Body of pancreas (tissue), 4 donors: ENCODE results near the gene CREB3L1.
A peak's percentile ranks its signal among the peaks of the same experiment; 100 is the strongest.

Source experiments
- POLR2A ChIP-seq, 3 donors: fragments of 450-650 bp; IDR thresholded peaks; one replicate each; pipeline ENCODE4 v1.6.1; 2016; ENCODE audit warnings: antibody characterized with exemption in 3 of 3, mild to moderate bottlenecking in 2 of 3
- TF ChIP-seq, protein P1 (sequence below), 7 experiments: fragments of 450-650 bp in 4 of 7; fragments of 200-600 bp in 3 of 7; sonication (generic) in 3 of 7; IDR thresholded peaks; one replicate each; pipeline ENCODE4 v1.5.1; 2016 to 2019; ENCODE audit warnings: antibody characterized with exemption in 7 of 7

DNA sequence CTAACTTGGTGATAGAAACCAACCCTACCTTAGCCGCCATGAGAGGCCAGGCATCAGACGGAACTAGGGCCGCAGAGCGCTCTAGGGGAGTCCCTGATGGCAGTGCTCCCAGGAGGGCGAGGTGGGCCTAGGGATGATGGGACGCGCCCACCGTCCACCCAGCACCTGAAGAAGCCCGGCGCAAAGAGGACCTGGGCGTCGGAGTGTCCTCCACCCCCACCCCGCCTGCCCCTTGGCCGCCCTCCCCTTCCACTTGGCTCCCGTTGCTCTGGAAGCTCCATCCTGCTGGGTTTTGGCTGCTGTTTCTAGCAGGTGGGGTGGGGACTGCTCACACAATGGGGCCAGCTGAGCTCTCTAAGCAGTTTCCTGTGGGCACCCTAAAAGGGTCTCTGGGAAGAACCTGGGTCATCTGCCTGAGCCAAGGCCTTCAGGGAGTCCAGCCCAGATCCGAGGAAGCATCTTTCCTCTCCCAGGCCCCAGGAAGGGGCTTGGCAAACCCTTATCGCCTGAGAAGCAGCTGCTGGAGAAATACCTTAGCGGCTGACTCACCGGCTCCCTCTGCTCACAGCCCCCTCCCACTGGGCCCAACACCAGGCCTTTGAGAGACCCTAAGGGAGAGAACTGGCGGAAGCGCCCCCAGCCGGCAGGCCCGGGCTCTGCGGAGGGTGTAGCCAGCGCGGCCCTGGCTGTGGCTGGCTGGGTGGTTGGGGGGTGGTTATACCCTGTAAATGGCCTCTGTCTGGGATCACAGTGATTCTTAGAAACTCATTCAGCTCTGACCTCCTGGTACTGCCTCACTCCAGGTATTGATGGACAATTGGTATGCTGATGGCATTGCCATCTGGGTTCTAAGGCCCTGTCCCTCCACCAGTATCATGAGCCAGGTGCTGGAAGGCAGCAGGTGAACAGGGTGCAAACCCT lies 19.3 kb downstream of the CREB3L1 start:
- no peak for TF ChIP-seq POLR2A (IDR thresholded peaks at IDR 0.05)
- TF ChIP-seq, protein P1, sequence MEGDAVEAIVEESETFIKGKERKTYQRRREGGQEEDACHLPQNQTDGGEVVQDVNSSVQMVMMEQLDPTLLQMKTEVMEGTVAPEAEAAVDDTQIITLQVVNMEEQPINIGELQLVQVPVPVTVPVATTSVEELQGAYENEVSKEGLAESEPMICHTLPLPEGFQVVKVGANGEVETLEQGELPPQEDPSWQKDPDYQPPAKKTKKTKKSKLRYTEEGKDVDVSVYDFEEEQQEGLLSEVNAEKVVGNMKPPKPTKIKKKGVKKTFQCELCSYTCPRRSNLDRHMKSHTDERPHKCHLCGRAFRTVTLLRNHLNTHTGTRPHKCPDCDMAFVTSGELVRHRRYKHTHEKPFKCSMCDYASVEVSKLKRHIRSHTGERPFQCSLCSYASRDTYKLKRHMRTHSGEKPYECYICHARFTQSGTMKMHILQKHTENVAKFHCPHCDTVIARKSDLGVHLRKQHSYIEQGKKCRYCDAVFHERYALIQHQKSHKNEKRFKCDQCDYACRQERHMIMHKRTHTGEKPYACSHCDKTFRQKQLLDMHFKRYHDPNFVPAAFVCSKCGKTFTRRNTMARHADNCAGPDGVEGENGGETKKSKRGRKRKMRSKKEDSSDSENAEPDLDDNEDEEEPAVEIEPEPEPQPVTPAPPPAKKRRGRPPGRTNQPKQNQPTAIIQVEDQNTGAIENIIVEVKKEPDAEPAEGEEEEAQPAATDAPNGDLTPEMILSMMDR (IDR thresholded peaks at IDR 0.05), result peak in 3 of 7 experiments; percentile 6 to 34 (median 25)
